ENCODE measurements around the gene FBXL13.
"Not testable (repeated sequence)": the region's sequence is repeated elsewhere in the genome, so short reads cannot be mapped to it uniquely, and the experiment has no call there.

The FBXL13 gene

GRCh38 chr7:103025341-103025740 is 49.3 kb downstream of the FBXL13 start:
- no peak for TF ChIP-seq CTCF (conservative IDR thresholded peaks at IDR 0.05; ENCODE audit: low read length)
- H3K4me3 ChIP-seq (ENCODE audit: low read length): no peak overlapping the region
- DNase-seq (ENCODE audit: low read depth): no peak

- H3K4me3 ChIP-seq (ENCODE audit: low read length); DNase-seq (ENCODE audit: low read depth): not testable (repeated sequence)
These were observed 51.0 kb downstream of the FBXL13 start for GRCh38 chr7:103023578-103023977.

DNA sequence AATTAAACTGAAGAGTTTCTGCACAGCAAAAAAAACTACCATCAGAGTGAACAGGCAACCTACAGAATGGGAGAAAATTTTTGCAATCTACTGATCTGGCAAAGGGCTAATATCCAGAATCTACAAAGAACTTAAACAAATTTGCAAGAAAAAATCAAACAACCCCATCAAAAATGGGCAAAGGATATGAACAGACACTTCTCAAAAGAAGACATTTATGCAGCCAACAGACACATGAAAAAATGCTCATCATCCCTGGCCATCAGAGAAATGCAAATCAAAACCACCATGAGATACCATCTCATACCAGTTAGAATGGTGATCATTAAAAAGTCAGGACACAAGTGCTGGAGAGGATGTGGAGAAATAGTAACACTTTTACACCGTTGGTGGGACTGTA is 53.1 kb downstream of the FBXL13 start:
- DNase-seq (ENCODE audit: low read depth); H3K4me3 ChIP-seq (ENCODE audit: low read length): not testable (repeated sequence)

DNA sequence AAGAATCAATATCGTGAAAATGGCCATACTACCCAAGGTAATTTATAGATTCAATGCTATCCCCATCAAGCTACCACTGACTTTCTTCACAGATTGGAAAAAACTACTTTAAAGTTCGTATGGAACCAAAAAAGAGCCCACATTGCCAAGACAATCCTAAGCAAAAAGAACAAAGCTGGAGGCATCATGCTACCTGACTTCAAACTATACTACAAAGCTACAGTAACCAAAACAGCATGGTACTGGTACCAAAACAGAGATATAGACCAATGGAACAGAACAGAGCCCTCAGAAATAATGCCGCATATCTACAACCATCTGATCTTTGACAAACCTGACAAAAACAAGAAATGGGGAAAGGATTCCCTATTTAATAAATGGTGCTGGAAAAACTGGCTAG is 53.7 kb downstream of the FBXL13 start:
- H3K4me3 ChIP-seq (ENCODE audit: low read length); DNase-seq (ENCODE audit: low read depth): not testable (repeated sequence)

DNA sequence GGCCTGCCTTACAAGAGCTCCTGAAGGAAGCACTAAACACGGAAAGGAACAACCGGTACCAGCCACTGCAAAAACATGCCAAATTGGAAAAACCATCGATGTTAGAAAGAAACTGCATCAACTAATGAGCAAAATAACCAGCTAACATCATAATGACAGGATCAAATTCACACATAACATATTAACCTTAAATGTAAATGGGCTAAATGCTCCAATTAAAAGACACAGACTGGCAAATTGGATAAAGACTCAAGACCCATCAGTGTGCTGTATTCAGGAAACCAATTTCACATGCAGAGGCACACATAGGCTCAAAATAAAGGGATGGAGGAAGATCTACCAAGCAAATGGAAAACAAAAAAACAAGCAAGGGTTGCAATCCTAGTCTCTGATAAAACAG is 56.3 kb downstream of the FBXL13 start:
- not testable (repeated sequence) for DNase-seq (ENCODE audit: low read depth); H3K4me3 ChIP-seq (ENCODE audit: low read length)

DNA sequence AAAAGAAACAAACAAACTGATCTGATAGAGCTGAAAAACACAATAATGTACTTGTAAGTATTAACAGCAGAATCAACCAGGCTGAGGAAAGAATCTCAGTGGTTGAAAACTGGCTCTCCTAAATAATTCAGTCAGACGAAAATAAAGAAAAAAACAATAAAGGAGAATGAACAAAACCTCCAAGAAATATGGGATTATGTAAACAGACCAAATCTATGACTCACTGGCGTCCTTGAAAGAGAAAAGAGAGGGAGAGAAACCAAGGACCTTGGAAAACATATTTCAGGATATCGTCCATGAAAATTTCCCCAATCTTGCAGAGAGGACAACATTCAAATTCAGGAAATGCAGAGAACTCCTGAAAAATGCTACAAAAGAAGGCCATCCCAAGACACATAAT is 62.9 kb downstream of the FBXL13 start:
- no peak overlapping the region for H3K4me3 ChIP-seq (ENCODE audit: low read length)
- DNase-seq (ENCODE audit: low read depth): peak; percentile 2
- no peak for TF ChIP-seq CTCF (conservative IDR thresholded peaks at IDR 0.05; ENCODE audit: low read length)

GRCh38 chr7:103010211-103010610 is 64.4 kb downstream of the FBXL13 start:
- TF ChIP-seq CTCF (conservative IDR thresholded peaks at IDR 0.05; ENCODE audit: low read length): no peak
- H3K4me3 ChIP-seq (ENCODE audit: low read length): no peak overlapping the region
- no peak for DNase-seq (ENCODE audit: low read depth)

GRCh38 chr7:103009466-103010185 is 65.0 kb downstream of the FBXL13 start:
- DNase-seq (ENCODE audit: low read depth): no peak
- no peak overlapping the region for H3K4me3 ChIP-seq (ENCODE audit: low read length)
- no peak for TF ChIP-seq CTCF (conservative IDR thresholded peaks at IDR 0.05; ENCODE audit: low read length)

DNA sequence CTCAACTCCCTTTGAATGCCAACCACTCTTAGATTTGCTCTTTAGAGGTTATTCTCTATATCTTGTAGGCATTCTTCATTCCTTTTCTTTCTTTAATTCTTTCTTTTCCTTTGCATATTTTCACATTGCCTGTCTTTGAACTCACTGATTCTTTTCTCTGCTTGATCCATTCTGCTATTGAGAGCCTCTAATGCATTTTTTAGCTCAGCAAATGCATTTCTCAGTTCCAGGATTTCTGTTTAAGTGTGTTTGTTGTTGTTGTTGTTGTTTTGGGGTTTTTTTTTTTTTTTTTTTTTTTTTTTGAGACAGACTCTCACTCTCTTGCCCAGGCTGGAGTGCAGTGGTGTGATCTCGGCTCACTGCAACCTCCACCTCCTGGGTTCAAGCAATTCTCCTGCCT is 71.6 kb downstream of the FBXL13 start:
- no peak overlapping the region for H3K4me3 ChIP-seq (ENCODE audit: low read length)
- DNase-seq (ENCODE audit: low read depth): no peak

More for the DNA sequence above, 71.6 kb downstream of the FBXL13 start:
- TF ChIP-seq CTCF (conservative IDR thresholded peaks at IDR 0.05; ENCODE audit: low read length): no peak
